ENCODE results near the gene PRDM15.

DNA sequence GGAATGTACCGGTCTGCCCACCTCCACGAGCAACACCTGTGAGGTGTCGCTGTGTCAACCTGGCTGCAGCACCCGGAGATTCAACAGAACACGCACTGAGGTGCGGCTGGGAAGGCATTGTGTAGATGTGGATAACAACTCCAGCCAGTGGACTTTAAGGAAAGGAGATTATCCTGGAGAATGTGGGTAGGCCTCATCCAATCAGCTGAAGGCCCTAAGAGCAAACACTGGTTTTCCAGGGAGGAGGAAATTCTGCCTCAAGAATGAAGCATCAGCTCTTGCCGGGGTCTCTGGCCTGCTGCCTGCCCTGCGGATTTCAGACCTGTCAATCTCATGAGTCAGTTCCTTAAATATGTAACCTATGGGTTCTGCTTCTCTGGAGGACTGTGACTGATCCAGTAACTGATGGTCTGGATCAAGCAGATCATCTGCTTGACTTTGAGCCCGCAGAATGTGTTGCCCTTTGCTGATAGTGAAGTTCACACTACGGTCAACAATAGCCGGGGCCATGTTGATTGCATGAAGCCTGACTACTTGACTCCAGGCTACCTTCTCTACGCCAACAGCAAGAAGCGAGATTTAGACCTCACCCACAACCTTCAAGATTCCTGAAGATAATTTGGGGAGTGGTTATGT lies 15.9 kb upstream of the PRDM15 start:
- TF ChIP-seq NFIC (IDR thresholded peaks at IDR 0.05) (no peak), YY1 (IDR thresholded peaks at IDR 0.05; ENCODE audit: low read depth) (no peak), RAD21 (IDR thresholded peaks at IDR 0.05; ENCODE audit: low read depth) (no peak), EP300 (IDR thresholded peaks at IDR 0.05; ENCODE audit: borderline replicate concordance) (no peak), TAF1 (IDR thresholded peaks at IDR 0.05; ENCODE audit: low read depth) (no peak), FOXM1 (IDR thresholded peaks at IDR 0.05; ENCODE audit: borderline replicate concordance, low read depth) (no peak)
- TF ChIP-seq, protein P1, sequence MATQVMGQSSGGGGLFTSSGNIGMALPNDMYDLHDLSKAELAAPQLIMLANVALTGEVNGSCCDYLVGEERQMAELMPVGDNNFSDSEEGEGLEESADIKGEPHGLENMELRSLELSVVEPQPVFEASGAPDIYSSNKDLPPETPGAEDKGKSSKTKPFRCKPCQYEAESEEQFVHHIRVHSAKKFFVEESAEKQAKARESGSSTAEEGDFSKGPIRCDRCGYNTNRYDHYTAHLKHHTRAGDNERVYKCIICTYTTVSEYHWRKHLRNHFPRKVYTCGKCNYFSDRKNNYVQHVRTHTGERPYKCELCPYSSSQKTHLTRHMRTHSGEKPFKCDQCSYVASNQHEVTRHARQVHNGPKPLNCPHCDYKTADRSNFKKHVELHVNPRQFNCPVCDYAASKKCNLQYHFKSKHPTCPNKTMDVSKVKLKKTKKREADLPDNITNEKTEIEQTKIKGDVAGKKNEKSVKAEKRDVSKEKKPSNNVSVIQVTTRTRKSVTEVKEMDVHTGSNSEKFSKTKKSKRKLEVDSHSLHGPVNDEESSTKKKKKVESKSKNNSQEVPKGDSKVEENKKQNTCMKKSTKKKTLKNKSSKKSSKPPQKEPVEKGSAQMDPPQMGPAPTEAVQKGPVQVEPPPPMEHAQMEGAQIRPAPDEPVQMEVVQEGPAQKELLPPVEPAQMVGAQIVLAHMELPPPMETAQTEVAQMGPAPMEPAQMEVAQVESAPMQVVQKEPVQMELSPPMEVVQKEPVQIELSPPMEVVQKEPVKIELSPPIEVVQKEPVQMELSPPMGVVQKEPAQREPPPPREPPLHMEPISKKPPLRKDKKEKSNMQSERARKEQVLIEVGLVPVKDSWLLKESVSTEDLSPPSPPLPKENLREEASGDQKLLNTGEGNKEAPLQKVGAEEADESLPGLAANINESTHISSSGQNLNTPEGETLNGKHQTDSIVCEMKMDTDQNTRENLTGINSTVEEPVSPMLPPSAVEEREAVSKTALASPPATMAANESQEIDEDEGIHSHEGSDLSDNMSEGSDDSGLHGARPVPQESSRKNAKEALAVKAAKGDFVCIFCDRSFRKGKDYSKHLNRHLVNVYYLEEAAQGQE (IDR thresholded peaks at IDR 0.05; ENCODE audit: low read depth) = no peak

Measured in Ishikawa (cell line).